HEK293 (cell line): ENCODE measurements around the gene PLEKHA5.

ENCODE experiments used
- CTCF ChIA-PET: fragments of 350-600 bp; formaldehyde crosslinking; extraction: SDS; loops from one replicate; lab custom pipeline; 2021; ENCODE audit warnings: antibody characterized with exemption; lab: Yijun Ruan, JAX
- POLR2A ChIA-PET: fragments of 300-600 bp; formaldehyde crosslinking; extraction: SDS; loops from one replicate; lab custom pipeline; 2020; ENCODE audit warnings: antibody characterized with exemption, inconsistent platforms; lab: Yijun Ruan, JAX
- H3K27ac ChIP-seq: fragments of 200-500 bp; sonication (Bioruptor generic); 2 replicates; pipeline ENCODE4 v1.5.1; 2014; ENCODE audit warnings: low read depth, low read length, control low read depth, inconsistent platforms; ENCODE audit errors: extremely low read depth
- H3K36me3 ChIP-seq, 2 experiments: fragments of 200-500 bp in 1 of 2; sonication (Bioruptor generic) in 1 of 2; 1 replicate in 1 of 2; 2 replicates in 1 of 2; pipeline ENCODE4 v1.5.1; 2014 to 2017; ENCODE audit warnings: inconsistent platforms in 2 of 2, low read length in 2 of 2; ENCODE audit not compliant: control insufficient read depth in 2 of 2, insufficient read depth in 1 of 2
- H3K4me1 ChIP-seq: fragments of 200-500 bp; sonication (Bioruptor generic); 2 replicates; pipeline ENCODE4 v1.5.1; 2014; ENCODE audit warnings: mild to moderate bottlenecking, low read length, inconsistent platforms; ENCODE audit not compliant: control insufficient read depth, insufficient read depth
- H3K4me3 ChIP-seq: 2 replicates; pipeline ENCODE4 v1.5.1; 2011; ENCODE audit warnings: low read depth, mild to moderate bottlenecking, control low read depth, low read length, moderate library complexity
- H3K9me3 ChIP-seq: fragments of 200-500 bp; sonication (Bioruptor generic); 2 replicates; pipeline ENCODE4 v1.5.1; 2014; ENCODE audit warnings: low read depth, low read length, inconsistent platforms; ENCODE audit not compliant: control insufficient read depth, insufficient read depth
- FEZF1 ChIP-seq: fragments of 450-650 bp; formaldehyde crosslinking; IDR thresholded peaks from 2 replicates; pipeline ENCODE4 v1.5.1; 2016; ENCODE audit warnings: missing biosample characterization, missing genetic modification characterization
- MYNN ChIP-seq: fragments of 450-650 bp; formaldehyde crosslinking; IDR thresholded peaks from 2 replicates; pipeline ENCODE4 v1.5.1; 2016; ENCODE audit warnings: missing biosample characterization, missing genetic modification characterization, borderline replicate concordance
- SP2 ChIP-seq: fragments of 450-650 bp; formaldehyde crosslinking; IDR thresholded peaks from 2 replicates; pipeline ENCODE4 v1.5.1; 2016; ENCODE audit warnings: missing biosample characterization, missing genetic modification characterization
- WT1 ChIP-seq: fragments of 450-650 bp; formaldehyde crosslinking; IDR thresholded peaks from 2 replicates; pipeline ENCODE4 v1.5.1; 2016; ENCODE audit warnings: missing biosample characterization, missing genetic modification characterization
- YY2 ChIP-seq: fragments of 450-650 bp; formaldehyde crosslinking; IDR thresholded peaks from 2 replicates; pipeline ENCODE4 v1.5.1; 2016; ENCODE audit warnings: missing biosample characterization, missing genetic modification characterization
- ZFP69B ChIP-seq: fragments of 450-650 bp; formaldehyde crosslinking; IDR thresholded peaks from 2 replicates; pipeline ENCODE4 v1.5.1; 2016; ENCODE audit warnings: missing biosample characterization, missing genetic modification characterization
- ZNF112 ChIP-seq: fragments of 450-650 bp; formaldehyde crosslinking; IDR thresholded peaks from 2 replicates; pipeline ENCODE4 v1.5.0; 2017; ENCODE audit warnings: missing biosample characterization, missing genetic modification characterization
- ZNF169 ChIP-seq: fragments of 450-650 bp; formaldehyde crosslinking; IDR thresholded peaks from 2 replicates; pipeline ENCODE4 v1.5.1; 2016; ENCODE audit warnings: missing biosample characterization, missing genetic modification characterization
- ZNF19 ChIP-seq: fragments of 450-650 bp; formaldehyde crosslinking; IDR thresholded peaks from 2 replicates; pipeline ENCODE4; 2016; ENCODE audit warnings: missing biosample characterization, missing genetic modification characterization, low read depth
- ZNF23 ChIP-seq: fragments of 450-650 bp; formaldehyde crosslinking; IDR thresholded peaks from 2 replicates; pipeline ENCODE4 v1.5.1; 2016; ENCODE audit warnings: missing biosample characterization, missing genetic modification characterization, borderline replicate concordance
- ZNF350 ChIP-seq: fragments of 450-650 bp; formaldehyde crosslinking; IDR thresholded peaks from 2 replicates; pipeline ENCODE4 v1.5.0; 2017; ENCODE audit warnings: missing biosample characterization, mild to moderate bottlenecking, missing genetic modification characterization
- ZNF530 ChIP-seq: fragments of 450-650 bp; formaldehyde crosslinking; IDR thresholded peaks from 2 replicates; pipeline ENCODE4 v1.5.1; 2016; ENCODE audit warnings: low read depth, missing biosample characterization, missing genetic modification characterization
- ZNF561 ChIP-seq: fragments of 450-650 bp; IDR thresholded peaks from 2 replicates; pipeline ENCODE4 v1.5.1; 2018; ENCODE audit warnings: missing biosample characterization, missing genetic modification characterization, borderline replicate concordance
- ZNF621 ChIP-seq: fragments of 450-650 bp; formaldehyde crosslinking; IDR thresholded peaks from 2 replicates; pipeline ENCODE4 v1.5.1; 2017; ENCODE audit warnings: missing biosample characterization, missing genetic modification characterization
- ZNF654 ChIP-seq: fragments of 450-650 bp; formaldehyde crosslinking; IDR thresholded peaks from 2 replicates; pipeline ENCODE4 v1.5.1; 2016; ENCODE audit warnings: low read depth, missing biosample characterization, missing genetic modification characterization
- ZNF747 ChIP-seq: fragments of 450-650 bp; formaldehyde crosslinking; IDR thresholded peaks from 2 replicates; pipeline ENCODE4 v1.5.1; 2016; ENCODE audit warnings: missing biosample characterization, missing genetic modification characterization
- ZNF791 ChIP-seq: fragments of 450-650 bp; formaldehyde crosslinking; IDR thresholded peaks from 2 replicates; pipeline ENCODE4 v1.5.1; 2016; ENCODE audit warnings: missing biosample characterization, missing genetic modification characterization
- ZXDB ChIP-seq: fragments of 450-650 bp; formaldehyde crosslinking; IDR thresholded peaks from 2 replicates; pipeline ENCODE4 v1.5.1; 2016; ENCODE audit warnings: missing biosample characterization, missing genetic modification characterization
- TF ChIP-seq, protein P1 (sequence below): fragments of 450-650 bp; formaldehyde crosslinking; IDR thresholded peaks from 2 replicates; pipeline ENCODE4 v1.5.1; 2016; ENCODE audit warnings: missing biosample characterization, missing genetic modification characterization
- TF ChIP-seq, protein P2 (sequence below): fragments of 450-650 bp; formaldehyde crosslinking; IDR thresholded peaks from 2 replicates; pipeline ENCODE4 v1.5.1; 2016; ENCODE audit warnings: missing biosample characterization, missing genetic modification characterization
- TF ChIP-seq, protein P3 (sequence below): fragments of 450-650 bp; formaldehyde crosslinking; IDR thresholded peaks from 2 replicates; pipeline ENCODE4 v1.5.1; 2017; ENCODE audit warnings: missing biosample characterization, mild to moderate bottlenecking, missing genetic modification characterization, moderate library complexity

PLEKHA5 gene

DNA sequence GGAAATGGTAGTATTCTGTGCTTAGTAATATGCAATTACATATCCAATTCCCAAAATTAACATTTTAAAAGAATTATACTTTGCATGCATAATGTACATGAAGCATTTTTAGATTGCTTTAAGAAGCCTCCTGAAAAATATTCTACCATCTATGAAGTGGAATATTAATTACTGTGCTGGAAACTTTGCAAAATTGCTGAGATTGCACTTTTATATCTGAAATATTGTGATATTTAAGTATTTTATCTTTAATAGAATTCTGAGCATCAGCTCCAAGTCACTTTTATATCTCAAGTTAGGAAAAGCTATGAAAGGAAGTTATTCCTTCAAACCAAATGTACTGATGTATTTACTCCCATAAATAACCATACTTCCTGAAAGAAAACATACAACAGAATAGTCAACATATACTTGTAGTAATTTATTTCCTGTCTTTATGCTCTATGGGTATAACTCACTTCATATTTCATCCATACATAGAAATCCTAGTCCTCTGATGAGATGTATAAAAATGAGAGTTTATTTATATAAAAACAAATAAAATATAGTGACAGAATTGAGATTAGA is 152.7 kb downstream of the PLEKHA5 start (continued):
- TF ChIP-seq ZNF19 (tag by site-specific recombination) (no peak), MYNN (tag by site-specific recombination) (no peak), ZNF791 (tag by site-specific recombination) (no peak), YY2 (tag by site-specific recombination) (no peak), ZNF23 (tag by site-specific recombination) (no peak), ZXDB (tag by site-specific recombination) (no peak), ZNF350 (tag by site-specific recombination) (no peak)
- TF ChIP-seq, protein P1, sequence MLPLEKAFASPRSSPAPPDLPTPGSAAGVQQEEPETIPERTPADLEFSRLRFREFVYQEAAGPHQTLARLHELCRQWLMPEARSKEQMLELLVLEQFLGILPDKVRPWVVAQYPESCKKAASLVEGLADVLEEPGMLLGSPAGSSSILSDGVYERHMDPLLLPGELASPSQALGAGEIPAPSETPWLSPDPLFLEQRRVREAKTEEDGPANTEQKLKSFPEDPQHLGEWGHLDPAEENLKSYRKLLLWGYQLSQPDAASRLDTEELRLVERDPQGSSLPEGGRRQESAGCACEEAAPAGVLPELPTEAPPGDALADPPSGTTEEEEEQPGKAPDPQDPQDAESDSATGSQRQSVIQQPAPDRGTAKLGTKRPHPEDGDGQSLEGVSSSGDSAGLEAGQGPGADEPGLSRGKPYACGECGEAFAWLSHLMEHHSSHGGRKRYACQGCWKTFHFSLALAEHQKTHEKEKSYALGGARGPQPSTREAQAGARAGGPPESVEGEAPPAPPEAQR (tag by site-specific recombination): no peak
- TF ChIP-seq, all 188 proteins: peak for 0

DNA sequence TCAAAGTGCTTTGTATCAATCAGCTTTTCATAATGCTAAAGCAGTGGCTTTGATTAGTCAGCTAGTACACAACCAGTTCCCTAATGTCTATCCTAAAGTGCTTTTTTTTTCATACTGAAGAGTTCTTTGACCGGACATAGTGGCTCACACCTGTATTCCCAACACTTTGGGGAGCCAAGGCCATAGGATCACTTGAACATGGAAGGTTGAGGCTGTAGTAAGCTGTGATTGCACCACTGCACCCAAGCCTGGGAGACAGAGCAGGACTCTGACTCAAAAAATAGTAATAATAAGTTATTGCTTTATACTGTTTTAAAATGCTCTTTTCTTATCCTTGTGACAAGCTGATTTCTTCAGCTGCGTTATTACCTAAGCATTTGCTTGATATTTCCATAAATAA is 155.1 kb downstream of the PLEKHA5 start:
- ChIA-PET CTCF (no interaction called here), POLR2A (no interaction called here)
- Histone ChIP-seq H3K9me3 (no peaks in the 10 kb centered on the region), H3K4me3 (no peak overlapping the region), H3K36me3 (peaks cover 10 to 11% of the 10 kb centered on the region in 2 experiments; a peak in 2 of 3 replicates), H3K4me1 (no peaks in the 10 kb centered on the region), H3K27ac (no peak overlapping the region)
- TF ChIP-seq ZNF561 (tag by site-specific recombination) (no peak), ZNF621 (tag by site-specific recombination) (no peak), ZNF530 (tag by site-specific recombination) (no peak), ZNF654 (no peak), SP2 (no peak), ZNF23 (tag by site-specific recombination) (no peak), WT1 (tag by site-specific recombination) (no peak), ZNF169 (tag by site-specific recombination) (no peak), ZFP69B (no peak), FEZF1 (tag by site-specific recombination) (no peak), ZNF747 (tag by site-specific recombination) (no peak), ZNF112 (tag by site-specific recombination) (no peak)
- TF ChIP-seq, protein P2, sequence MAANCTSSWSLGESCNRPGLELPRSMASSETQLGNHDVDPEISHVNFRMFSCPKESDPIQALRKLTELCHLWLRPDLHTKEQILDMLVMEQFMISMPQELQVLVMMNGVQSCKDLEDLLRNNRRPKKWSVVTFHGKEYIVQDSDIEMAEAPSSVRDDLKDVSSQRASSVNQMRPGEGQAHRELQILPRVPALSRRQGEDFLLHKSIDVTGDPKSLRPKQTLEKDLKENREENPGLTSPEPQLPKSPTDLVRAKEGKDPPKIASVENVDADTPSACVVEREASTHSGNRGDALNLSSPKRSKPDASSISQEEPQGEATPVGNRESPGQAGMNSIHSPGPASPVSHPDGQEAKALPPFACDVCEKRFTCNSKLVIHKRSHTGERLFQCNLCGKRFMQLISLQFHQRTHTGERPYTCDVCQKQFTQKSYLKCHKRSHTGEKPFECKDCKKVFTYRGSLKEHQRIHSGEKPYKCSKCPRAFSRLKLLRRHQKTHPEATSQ (tag by site-specific recombination): no peak
- TF ChIP-seq, protein P3, sequence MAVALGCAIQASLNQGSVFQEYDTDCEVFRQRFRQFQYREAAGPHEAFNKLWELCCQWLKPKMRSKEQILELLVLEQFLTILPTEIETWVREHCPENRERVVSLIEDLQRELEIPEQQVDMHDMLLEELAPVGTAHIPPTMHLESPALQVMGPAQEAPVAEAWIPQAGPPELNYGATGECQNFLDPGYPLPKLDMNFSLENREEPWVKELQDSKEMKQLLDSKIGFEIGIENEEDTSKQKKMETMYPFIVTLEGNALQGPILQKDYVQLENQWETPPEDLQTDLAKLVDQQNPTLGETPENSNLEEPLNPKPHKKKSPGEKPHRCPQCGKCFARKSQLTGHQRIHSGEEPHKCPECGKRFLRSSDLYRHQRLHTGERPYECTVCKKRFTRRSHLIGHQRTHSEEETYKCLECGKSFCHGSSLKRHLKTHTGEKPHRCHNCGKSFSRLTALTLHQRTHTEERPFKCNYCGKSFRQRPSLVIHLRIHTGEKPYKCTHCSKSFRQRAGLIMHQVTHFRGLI (tag by site-specific recombination): no peak
